Aortic smooth muscle cell (primary cell): Measurements from ENCODE around the gene ELAC2. TPM values are rescaled to one million over a fixed set of nuclear protein-coding genes. Genes with fewer than 3 reads are reported as not detected.

Experiments used
- total RNA-seq: library from RNA; depleted of rRNA; stranded (reverse); fragments of >200 nt; gene quantifications from 2 replicates; pipeline ENCODE4 v1.2.3, GENCODE V29; 2014

The ELAC2 gene
- 60.8 and 88.5 TPM in 2 replicates for total RNA-seq

GRCh38 chr17:13017655-13018459 lies at the start of gene ELAC2:
TSS of gene ELAC2 (minus strand) at chr17:13018027. CDS start at chr17:13017947, 80 bp downstream.

Other genes with a start within 250 kb of the ELAC2 start
- gene ARHGAP44, start 228.5 kb downstream of the ELAC2 start, total RNA-seq: 5.9 and 6.9 TPM in 2 replicates